K562 (cell line): ENCODE measurements around the gene SMAD3. TPM values are rescaled to one million over a fixed set of nuclear protein-coding genes. Genes with fewer than 3 reads are reported as not detected.

Experiments
- ATAC-seq: fragments of 200-7000 bp; cut with Tn5 transposase; 3 replicates; pipeline ENCODE4 v1.9.1; 2020; ENCODE audit warnings: moderate library complexity
- BruUV-seq: library from RNA; stranded (reverse); fragments of 400-500 nt; replicated peaks from 2 replicates; lab custom pipeline; 2021; lab: Mats Ljungman, UMichigan
- CTCF ChIA-PET: fragments of 300-600 bp; formaldehyde crosslinking; extraction: SDS; loops from one replicate; lab custom pipeline; 2021; ENCODE audit warnings: low intra/inter-chr PET ratio; lab: Yijun Ruan, JAX
- POLR2A ChIA-PET: fragments of 300-600, 350-650 bp; sonication (Branson Sonifier 250); formaldehyde crosslinking; extraction: SDS; loops from one replicate; lab custom pipeline; 2021; ENCODE audit warnings: antibody characterized with exemption, inconsistent platforms; lab: Yijun Ruan, JAX
- DNase-seq, 4 experiments: peaks; one replicate each; pipeline versions ENCODE4 v3.0.0 to v3.0.0-alpha.2; 2011 to 2018; ENCODE audit warnings: low spot score in 3 of 4, mixed read lengths in 3 of 4; ENCODE audit errors: extremely low read depth in 1 of 4
- FAIRE-seq: peaks from 2 replicates; lab custom pipeline; 2011; peaks lifted over from hg19 to GRCh38; lab: Jason Lieb, UNC
- H2AFZ ChIP-seq: 2 replicates; pipeline ENCODE4 v1.6.0; 2011; ENCODE audit warnings: low read depth, low read length, control low read depth, inconsistent platforms
- H3K27ac ChIP-seq: fragments of 200-600 bp; 3 replicates; pipeline ENCODE4 v1.8.0; 2011; ENCODE audit warnings: low read depth, mild to moderate bottlenecking, control low read depth, inconsistent platforms, low read length, moderate library complexity, mixed read lengths; ENCODE audit errors: extremely low read depth
- H3K27me3 ChIP-seq, 2 experiments: fragments of 300-600 bp in 1 of 2; 2 replicates in 1 of 2; 3 replicates in 1 of 2; pipeline versions ENCODE4 v1.6.0 to v1.8.0; 2011; ENCODE audit warnings: inconsistent platforms in 2 of 2, low read length in 2 of 2, mild to moderate bottlenecking in 1 of 2, mixed read lengths in 1 of 2, moderate library complexity in 1 of 2; ENCODE audit not compliant: control insufficient read depth in 2 of 2, insufficient read depth in 2 of 2
- H3K36me3 ChIP-seq: fragments of 300-600 bp; 3 replicates; pipeline ENCODE4 v1.8.0; 2011; ENCODE audit warnings: mild to moderate bottlenecking, low read length, inconsistent platforms; ENCODE audit not compliant: control insufficient read depth, insufficient read depth
- H3K4me1 ChIP-seq, 2 experiments: fragments of 200-600 bp in 1 of 2; replicated peaks in 1 of 2; 2 replicates in 1 of 2; 3 replicates in 1 of 2; pipeline versions ENCODE4 v1.5.1 to v1.8.0; 2011; ENCODE audit warnings: inconsistent platforms in 2 of 2, low read length in 2 of 2, mild to moderate bottlenecking in 1 of 2, mixed read lengths in 1 of 2, moderate library complexity in 1 of 2; ENCODE audit not compliant: control insufficient read depth in 2 of 2, insufficient read depth in 2 of 2
- H3K4me2 ChIP-seq: 2 replicates; pipeline ENCODE4 v1.6.1; 2011; ENCODE audit warnings: low read length, control low read depth, inconsistent platforms, mixed read lengths; ENCODE audit not compliant: insufficient read depth
- H3K4me3 ChIP-seq: fragments of 200-600 bp; sonication (generic), shearing (Covaris generic); 2 replicates; pipeline ENCODE4 v1.5.1; 2016; ENCODE audit warnings: control low read depth, inconsistent platforms
- H3K79me2 ChIP-seq: fragments of 200-600 bp; 3 replicates; pipeline ENCODE4 v1.8.0; 2011; ENCODE audit warnings: low read length, inconsistent platforms; ENCODE audit not compliant: control insufficient read depth, insufficient read depth
- H3K9ac ChIP-seq, 2 experiments: 2 replicates each; pipeline versions ENCODE4 v1.6.0 to v1.6.1; 2011; ENCODE audit warnings: low read depth in 2 of 2, low read length in 2 of 2, control low read depth in 1 of 2, inconsistent platforms in 1 of 2, mild to moderate bottlenecking in 1 of 2, mixed read lengths in 1 of 2; ENCODE audit not compliant: insufficient read depth in 1 of 2
- H3K9me1 ChIP-seq: one replicate; pipeline ENCODE4 v1.6.0; 2011; ENCODE audit warnings: inconsistent platforms, mild to moderate bottlenecking, low read length, moderate library complexity; ENCODE audit not compliant: control insufficient read depth, insufficient read depth
- H3K9me3 ChIP-seq: replicated peaks from 2 replicates; pipeline ENCODE4 v1.5.1; 2011; ENCODE audit warnings: low read depth, low read length, inconsistent platforms; ENCODE audit not compliant: control insufficient read depth, insufficient read depth
- H4K20me1 ChIP-seq: replicated peaks from 2 replicates; pipeline ENCODE4 v1.6.1; 2011; ENCODE audit warnings: low read length, inconsistent platforms, mixed read lengths; ENCODE audit not compliant: control insufficient read depth, insufficient read depth
- ATF6 ChIP-seq: sonication (generic); formaldehyde crosslinking; IDR thresholded peaks from 2 replicates; pipeline ENCODE4 v1.4.0; 2020; ENCODE audit warnings: mild to moderate bottlenecking, missing genetic modification reagents
- CBFB ChIP-seq: sonication (generic); formaldehyde crosslinking; IDR thresholded peaks from 2 replicates; pipeline ENCODE4 v1.4.0; 2020; ENCODE audit warnings: mild to moderate bottlenecking, missing genetic modification reagents
- CCNT2 ChIP-seq: IDR thresholded peaks from 2 replicates; pipeline ENCODE4 v1.6.1; 2011; ENCODE audit warnings: borderline replicate concordance, low read depth, mild to moderate bottlenecking, moderate library complexity, mixed read lengths, low read length; ENCODE audit not compliant: insufficient read length; ENCODE audit errors: extremely low read depth
- ETV5 ChIP-seq: sonication (generic); formaldehyde crosslinking; IDR thresholded peaks from 2 replicates; pipeline ENCODE4 v1.4.0; 2020; ENCODE audit warnings: low read depth, mild to moderate bottlenecking, missing genetic modification reagents
- FOXJ2 ChIP-seq: fragments of 200-800 bp; sonication (Bioruptor generic); IDR thresholded peaks from 2 replicates; pipeline ENCODE4 v1.6.1; 2016; ENCODE audit warnings: missing genetic modification characterization, missing compliant biosample characterization
- NFIC ChIP-seq: fragments of 450-650 bp; IDR thresholded peaks from 2 replicates; pipeline ENCODE4 v1.6.1; 2017; ENCODE audit warnings: mild to moderate bottlenecking, inconsistent platforms
- RBBP5 ChIP-seq: fragments of 200-600 bp; sonication (generic); IDR thresholded peaks from 2 replicates; pipeline ENCODE4 v1.6.1; 2012; ENCODE audit warnings: borderline replicate concordance, mild to moderate bottlenecking, low read length, control low read depth, inconsistent platforms; ENCODE audit not compliant: insufficient read depth, poor library complexity, severe bottlenecking
- RNF219 ChIP-seq: fragments of 250-450 bp; sonication (Bioruptor Pico); IDR thresholded peaks from 2 replicates; pipeline ENCODE4 v1.5.0; 2022; ENCODE audit warnings: mild to moderate bottlenecking
- SMARCB1 ChIP-seq: IDR thresholded peaks from 2 replicates; pipeline ENCODE4 v1.6.1; 2011; ENCODE audit warnings: improper control_type of control experiment, low read depth; ENCODE audit not compliant: insufficient read length
- ZBED1 ChIP-seq: IDR thresholded peaks from 2 replicates; pipeline ENCODE4 v1.6.1; 2014
- ZNF696 ChIP-seq: fragments of 250-450 bp; sonication (Bioruptor Pico); conservative IDR thresholded peaks from 2 replicates; pipeline ENCODE4 v1.4.0; 2020; ENCODE audit warnings: mild to moderate bottlenecking, moderate library complexity
- WGBS: fragments of 100-300 bp; shearing (Covaris generic); methylation state at CpG from one replicate; pipeline ENCODE4 v1.1.6; 2016; ENCODE audit warnings: low coverage, mixed read lengths; ENCODE audit not compliant: insufficient coverage; ENCODE audit errors: missing lambda C conversion rate; 5-methylcytosine and 5-hydroxymethylcytosine counted together
- in situ Hi-C: fragments of 300-500 bp; cut with MboI; formaldehyde crosslinking; loops from 4 replicates; pipeline ENCODE4 v1.15.0; 2018; ENCODE audit warnings: inconsistent platforms, mixed read lengths
- intact Hi-C: fragments of 100-400 bp; cut with micrococcal nuclease; formaldehyde crosslinking; loops from 2 replicates; pipeline ENCODE4 v1.14.2; 2022
- polyA plus RNA-seq, 8 experiments: library from polyadenylated mRNA; depleted of rRNA in 4 of 8; stranded (reverse) in 5 of 8; unstranded in 3 of 8; fragments of >200 nt; fragmentation: Nextera tagmentation in 2 of 8; fragmentation: Illumina TruSeq in 1 of 8; extraction: Ambion mirVana in 2 of 8; extraction: Trizol in 1 of 8; gene quantifications; 2 replicates each; pipeline versions ENCODE4 v1.2.1 to v1.2.3, GENCODE V29; 2011 to 2014; ENCODE audit warnings: inconsistent platforms in 1 of 8, missing spikeins in 1 of 8
- total RNA-seq, 7 experiments: library from RNA; depleted of rRNA in 6 of 7; stranded (reverse); fragments of >200 nt in 6 of 7; fragmentation: Illumina TruSeq in 2 of 7; extraction: Trizol in 2 of 7; gene quantifications; 2 replicates each; pipeline versions ENCODE4 v1.2.1 to v1.2.3, GENCODE V29; 2011 to 2021; ENCODE audit warnings: low replicate concordance in 1 of 7
- TF ChIP-seq, protein P1 (sequence below): fragments of 250-450 bp; sonication (Bioruptor Pico); IDR thresholded peaks from 2 replicates; pipeline ENCODE4 v1.5.1; 2021; ENCODE audit warnings: mild to moderate bottlenecking

The SMAD3 gene
- total and polyA plus RNA-seq, 9 of the 15 experiments (the other 6 are each of a cell fraction or from before 2014, with no cell fraction given), result 4.3 to 39.2 (median 11.1) TPM

GRCh38 chr15:67230504-67230903, 165.1 kb downstream of the SMAD3 start (continued):
- no peak for TF ChIP-seq FOXJ2 (tag)
- no peak for TF ChIP-seq CBFB (CRISPR knock-in tag)
- TF ChIP-seq, protein P1, sequence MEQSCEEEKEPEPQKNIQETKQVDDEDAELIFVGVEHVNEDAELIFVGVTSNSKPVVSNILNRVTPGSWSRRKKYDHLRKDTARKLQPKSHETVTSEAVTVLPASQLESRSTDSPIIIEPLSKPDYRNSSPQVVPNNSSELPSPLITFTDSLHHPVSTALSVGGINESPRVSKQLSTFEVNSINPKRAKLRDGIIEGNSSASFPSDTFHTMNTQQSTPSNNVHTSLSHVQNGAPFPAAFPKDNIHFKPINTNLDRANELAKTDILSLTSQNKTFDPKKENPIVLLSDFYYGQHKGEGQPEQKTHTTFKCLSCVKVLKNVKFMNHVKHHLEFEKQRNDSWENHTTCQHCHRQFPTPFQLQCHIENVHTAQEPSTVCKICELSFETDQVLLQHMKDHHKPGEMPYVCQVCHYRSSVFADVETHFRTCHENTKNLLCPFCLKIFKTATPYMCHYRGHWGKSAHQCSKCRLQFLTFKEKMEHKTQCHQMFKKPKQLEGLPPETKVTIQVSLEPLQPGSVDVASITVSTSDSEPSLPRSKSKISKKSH (CRISPR knock-in tag), result no peak
- TF ChIP-seq SMARCB1, result no peak
- TF ChIP-seq ZBED1, result no peak

DNA sequence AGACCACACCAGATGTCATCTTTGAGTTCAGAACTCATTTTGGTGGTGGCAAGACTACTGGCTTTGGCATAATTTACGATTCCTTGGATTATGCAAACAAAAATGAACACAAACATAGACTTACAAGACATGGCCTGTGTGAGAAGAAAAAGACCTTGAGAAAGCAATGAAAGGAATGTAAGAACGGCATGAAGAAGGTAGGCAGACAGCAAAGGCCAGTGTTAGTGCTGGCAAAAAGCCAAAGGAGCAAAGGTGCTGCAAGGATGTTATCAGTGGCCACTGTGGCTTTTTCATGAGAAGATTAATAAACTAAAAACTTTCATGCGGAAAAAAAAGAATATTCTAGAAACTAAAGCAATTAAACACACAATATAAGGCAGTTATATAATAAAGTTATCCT, 167.2 kb downstream of the SMAD3 start:
- ChIA-PET POLR2A (no interaction called here), CTCF (no interaction called here)
- DNase-seq (no peak), FAIRE-seq (no peak), ATAC-seq (no peak)
- Histone ChIP-seq H3K4me2 (no peak overlapping the region), H3K36me3 (peaks cover 81% of the 10 kb centered on the region), H2AFZ (no peak overlapping the region), H3K4me1 (no peaks in the 10 kb centered on the region), H3K27ac (no peak overlapping the region), H3K9me3 (no peaks in the 10 kb centered on the region), H4K20me1 (no peaks in the 10 kb centered on the region), H3K27me3 (no peaks in the 10 kb centered on the region), H3K79me2 (peaks cover 14% of the 10 kb centered on the region; the same call in 2 of the 3 replicates), H3K9me1 (no peaks in the 10 kb centered on the region), H3K9ac (no peak overlapping the region), H3K4me3 (no peak overlapping the region)
- intact Hi-C loops, result no loop called here
- BruUV-seq, result no TSS peak
- TF ChIP-seq RNF219 (no peak), RBBP5 (no peak), ETV5 (CRISPR knock-in tag) (no peak), ATF6 (no peak), NFIC (peak; percentile 82), CCNT2 (no peak), ZNF696 (CRISPR knock-in tag) (no peak)
- 84% methylated on average over 3 of the region's 3 CpGs for WGBS
- in situ Hi-C loops, result no loop called here
